H1 (cell line): Measurements from ENCODE around the gene SLC31A2. TPM values are rescaled to one million over a fixed set of nuclear protein-coding genes. Genes with fewer than 3 reads are reported as not detected.

Experiments used
- CTCF ChIA-PET: fragments of 300-600 bp; sonication (Branson Sonifier 250); formaldehyde crosslinking; loops from one replicate; lab custom pipeline; 2021; ENCODE audit not compliant: partially characterized antibody; lab: Charles Lee
- POLR2A ChIA-PET: fragments of 300-600 bp; sonication (Branson Sonifier 250); formaldehyde crosslinking; loops from one replicate; lab custom pipeline; 2021; ENCODE audit warnings: inconsistent platforms; ENCODE audit not compliant: partially characterized antibody; lab: Charles Lee
- DNase-seq, 2 experiments: peaks; one replicate each; pipeline versions ENCODE4 v3.0.0 to v3.0.0-alpha.2; 2010 to 2022; ENCODE audit warnings: low spot score in 2 of 2, low read depth in 1 of 2, mixed read lengths in 1 of 2
- FAIRE-seq: peaks from 2 replicates; lab custom pipeline; 2011; peaks lifted over from hg19 to GRCh38; lab: Jason Lieb, UNC
- H2AFZ ChIP-seq: 2 replicates; pipeline ENCODE4 v1.8.1; 2012; ENCODE audit warnings: low read length, inconsistent platforms
- H2AK5ac ChIP-seq: 2 replicates; pipeline ENCODE4 v1.6.1; 2013; ENCODE audit warnings: low read depth, low read length
- H2BK120ac ChIP-seq: replicated peaks from 2 replicates; pipeline ENCODE3; 2013; ENCODE audit warnings: low read depth, low read length, inconsistent platforms
- H2BK12ac ChIP-seq: 2 replicates; pipeline ENCODE4 v1.6.1; 2013; ENCODE audit warnings: low read depth, low read length
- H2BK15ac ChIP-seq: 2 replicates; pipeline ENCODE4 v1.6.1; 2013; ENCODE audit warnings: low read length
- H2BK20ac ChIP-seq: 2 replicates; pipeline ENCODE4 v1.6.1; 2013; ENCODE audit warnings: low read length
- H2BK5ac ChIP-seq: 2 replicates; pipeline ENCODE4 v1.6.1; 2013; ENCODE audit warnings: low read depth, low read length
- H3K14ac ChIP-seq: 2 replicates; pipeline ENCODE4 v1.6.1; 2013; ENCODE audit warnings: inconsistent platforms; ENCODE audit not compliant: insufficient read length
- H3K18ac ChIP-seq: 2 replicates; pipeline ENCODE4 v1.6.1; 2013; ENCODE audit warnings: low read length; ENCODE audit errors: extremely low read depth
- H3K23ac ChIP-seq: 2 replicates; pipeline ENCODE4 v1.6.1; 2013; ENCODE audit warnings: inconsistent platforms; ENCODE audit not compliant: insufficient read length
- H3K23me2 ChIP-seq: 2 replicates; pipeline ENCODE4 v1.6.1; 2013; ENCODE audit warnings: low read depth, low read length
- H3K27ac ChIP-seq: 2 replicates; pipeline ENCODE4 v1.6.1; 2011; ENCODE audit warnings: low read depth, low read length, inconsistent platforms
- H3K27me3 ChIP-seq, 4 experiments: replicated peaks in 1 of 4; 1 replicate in 1 of 4; 2 replicates in 3 of 4; pipeline versions ENCODE4 v1.6.1 to v1.8.1; 2011 to 2013; ENCODE audit warnings: low read length in 3 of 4, mild to moderate bottlenecking in 3 of 4, inconsistent platforms in 2 of 4, mixed read lengths in 2 of 4, moderate library complexity in 1 of 4; ENCODE audit not compliant: control insufficient read depth in 3 of 4, insufficient read depth in 3 of 4; ENCODE audit errors: extremely low read depth in 1 of 4
- H3K36me3 ChIP-seq, 4 experiments: 2 replicates each; pipeline versions ENCODE4 v1.6.1 to v1.8.1; 2011 to 2013; ENCODE audit warnings: mild to moderate bottlenecking in 4 of 4, low read length in 3 of 4, moderate library complexity in 2 of 4, control low read depth in 1 of 4, inconsistent platforms in 1 of 4; ENCODE audit not compliant: insufficient read depth in 4 of 4, control insufficient read depth in 2 of 4
- H3K4ac ChIP-seq: replicated peaks from 2 replicates; pipeline ENCODE3; 2013; ENCODE audit warnings: low read length, low read depth, mixed read lengths, inconsistent platforms; ENCODE audit not compliant: insufficient read length
- H3K4me1 ChIP-seq, 4 experiments: replicated peaks in 1 of 4; 1 replicate in 1 of 4; 2 replicates in 3 of 4; pipeline versions ENCODE4 v1.6.1 to v1.8.1; 2011 to 2013; ENCODE audit warnings: low read length in 3 of 4, inconsistent platforms in 2 of 4, mixed read lengths in 1 of 4; ENCODE audit not compliant: insufficient read depth in 4 of 4, control insufficient read depth in 3 of 4
- H3K4me2 ChIP-seq, 2 experiments: 2 replicates each; pipeline versions ENCODE4 v1.6.1 to v1.8.1; 2011 to 2013; ENCODE audit warnings: low read depth in 2 of 2, low read length in 2 of 2, control low read depth in 1 of 2, inconsistent platforms in 1 of 2, mild to moderate bottlenecking in 1 of 2; ENCODE audit not compliant: insufficient read depth in 1 of 2
- H3K4me3 ChIP-seq, 4 experiments: fragments of 200-600, 300-600 bp in 1 of 4; sonication (generic), shearing (Covaris generic), sonication (Bioruptor Twin) in 1 of 4; 2 replicates each; pipeline versions ENCODE4 v1.5.1 to v1.8.1; 2011 to 2016; ENCODE audit warnings: low read length in 4 of 4, low read depth in 3 of 4, control low read depth in 2 of 4, inconsistent platforms in 2 of 4, mild to moderate bottlenecking in 2 of 4, mixed read lengths in 1 of 4, moderate library complexity in 1 of 4; ENCODE audit not compliant: insufficient read depth in 2 of 4; ENCODE audit errors: extremely low read depth in 1 of 4
- H3K56ac ChIP-seq: replicated peaks from 2 replicates; pipeline ENCODE3; 2013; ENCODE audit warnings: low read depth, mild to moderate bottlenecking, mixed read lengths, low read length, inconsistent platforms; ENCODE audit not compliant: insufficient read length
- H3K79me1 ChIP-seq: 2 replicates; pipeline ENCODE4 v1.6.1; 2013; ENCODE audit warnings: low read depth, low read length, control low read depth
- H3K79me2 ChIP-seq, 2 experiments: 2 replicates each; pipeline versions ENCODE4 v1.6.1 to v1.8.1; 2012 to 2013; ENCODE audit warnings: low read length in 2 of 2, mild to moderate bottlenecking in 2 of 2, inconsistent platforms in 1 of 2; ENCODE audit not compliant: insufficient read depth in 2 of 2, control insufficient read depth in 1 of 2
- H3K9ac ChIP-seq, 4 experiments: replicated peaks in 1 of 4; 1 replicate in 1 of 4; 2 replicates in 3 of 4; pipeline versions ENCODE4 v1.6.1 to v1.8.1; 2011 to 2013; ENCODE audit warnings: low read depth in 3 of 4, low read length in 3 of 4, control low read depth in 2 of 4, mild to moderate bottlenecking in 2 of 4, moderate library complexity in 2 of 4, inconsistent platforms in 1 of 4; ENCODE audit errors: extremely low read depth in 1 of 4
- H3K9me3 ChIP-seq, 2 experiments: 2 replicates each; pipeline versions ENCODE4 v1.6.1 to v1.8.1; 2012 to 2013; ENCODE audit warnings: mild to moderate bottlenecking in 2 of 2, moderate library complexity in 2 of 2, control low read depth in 1 of 2, inconsistent platforms in 1 of 2, low read depth in 1 of 2, low read length in 1 of 2, mixed read lengths in 1 of 2; ENCODE audit not compliant: insufficient read depth in 2 of 2
- H4K20me1 ChIP-seq, 2 experiments: replicated peaks in 1 of 2; 2 replicates each; pipeline versions ENCODE3 to v1.8.1; 2011 to 2013; ENCODE audit warnings: inconsistent platforms in 2 of 2, low read length in 2 of 2, mild to moderate bottlenecking in 1 of 2; ENCODE audit not compliant: insufficient read depth in 2 of 2, control insufficient read depth in 1 of 2
- H4K5ac ChIP-seq: 2 replicates; pipeline ENCODE4 v1.6.1; 2013; ENCODE audit warnings: low read length, low read depth, mixed read lengths, inconsistent platforms; ENCODE audit not compliant: insufficient read length
- H4K8ac ChIP-seq: 2 replicates; pipeline ENCODE4 v1.8.0; 2013; ENCODE audit warnings: mild to moderate bottlenecking, moderate library complexity, low read length, inconsistent platforms; ENCODE audit not compliant: insufficient read depth; ENCODE audit errors: extremely low read depth
- H4K91ac ChIP-seq: replicated peaks from 2 replicates; pipeline ENCODE3; 2013; ENCODE audit warnings: low read length, mixed read lengths, inconsistent platforms; ENCODE audit not compliant: insufficient read length
- ASH2L ChIP-seq: fragments of 200-600, 300-600 bp; sonication (generic); IDR thresholded peaks from one replicate; pipeline ENCODE4 v1.7.1; 2017; ENCODE audit warnings: low read length
- ATF3 ChIP-seq: IDR thresholded peaks from 2 replicates; pipeline ENCODE4 v1.6.1; 2011; ENCODE audit warnings: low read depth, mild to moderate bottlenecking, low read length; ENCODE audit not compliant: insufficient read depth
- KDM4A ChIP-seq: IDR thresholded peaks from one replicate; pipeline ENCODE4 v1.7.1; 2012; ENCODE audit warnings: low read depth, mild to moderate bottlenecking, moderate library complexity, low read length, inconsistent platforms; ENCODE audit not compliant: severe bottlenecking
- RBBP5 ChIP-seq: IDR thresholded peaks from 2 replicates; pipeline ENCODE4 v1.7.1; 2012; ENCODE audit warnings: low read depth, mild to moderate bottlenecking, inconsistent platforms, low read length, moderate library complexity, borderline replicate concordance
- SAP30 ChIP-seq: fragments of 300-600 bp; sonication (generic); IDR thresholded peaks from 2 replicates; pipeline ENCODE4 v1.7.1; 2012; ENCODE audit warnings: low read length, moderate library complexity, mild to moderate bottlenecking, inconsistent platforms; ENCODE audit not compliant: insufficient read depth, insufficient replicate concordance
- TAF1 ChIP-seq: IDR thresholded peaks from 2 replicates; pipeline ENCODE4 v1.6.1; 2011; ENCODE audit warnings: mild to moderate bottlenecking, low read depth, low read length
- TEAD4 ChIP-seq: IDR thresholded peaks from 2 replicates; pipeline ENCODE4 v1.6.1; 2012; ENCODE audit warnings: low read depth, low read length, inconsistent platforms, mixed read lengths
- WGBS, 2 experiments: shearing (Covaris generic) in 1 of 2; methylation state at CpG; one replicate each; pipeline versions ENCODE4 v1.1.6 to v1.1.7; 2013 to 2015; ENCODE audit warnings: low lambda C conversion rate in 2 of 2, mixed read lengths in 2 of 2, inconsistent platforms in 1 of 2, low coverage in 1 of 2, missing lambda C conversion rate in 1 of 2; ENCODE audit not compliant: insufficient replicate concordance in 2 of 2, insufficient coverage in 1 of 2, insufficient read length in 1 of 2; ENCODE audit errors: extremely low coverage in 1 of 2, missing lambda C conversion rate in 1 of 2; 5-methylcytosine and 5-hydroxymethylcytosine counted together
- long read RNA-seq, 2 experiments: library from RNA in 1 of 2; library from capped mRNA in 1 of 2; stranded (forward); transcript quantifications; one replicate each; pipeline ENCODE4 v2.0.0, GENCODE V29; 2021; ENCODE audit warnings: inconsistent platforms in 1 of 2
- polyA minus RNA-seq, 3 experiments: library from RNA; depleted of rRNA, polyadenylated mRNA; stranded (reverse); fragments of >200 nt; gene quantifications; 1 replicate in 2 of 3; 2 replicates in 1 of 3; pipeline ENCODE4 v1.2.3, GENCODE V29; 2011
- polyA plus RNA-seq, 7 experiments: library from polyadenylated mRNA; depleted of rRNA in 3 of 7; stranded (reverse) in 5 of 7; unstranded in 2 of 7; fragments of >200 nt in 5 of 7; fragments of 200-250 nt in 2 of 7; gene quantifications; 1 replicate in 5 of 7; 2 replicates in 1 of 7; 4 replicates in 1 of 7; pipeline versions ENCODE4 v1.2.1 to v1.2.3, GENCODE V29; 2011 to 2013; ENCODE audit warnings: missing spikeins in 2 of 7, mixed read lengths in 2 of 7
- total RNA-seq: library from RNA; stranded (reverse); fragmentation: NEBNext Ultra II Directional; extraction: Animal tissue kit (Norgen Biotek cat#: 25700); gene quantifications from 2 replicates; pipeline ENCODE4 v1.2.1, GENCODE V29; 2021

The SLC31A2 gene
- total RNA-seq (1.5 and 2.0 TPM in 2 replicates), polyA plus RNA-seq (2011; rRNA removed) (2.3 and 2.9 TPM in 2 replicates), polyA minus RNA-seq (2011; rRNA and poly(A)+ RNA removed) (3.2 and 3.9 TPM in 2 replicates)
- polyA plus RNA-seq (2011; cell fraction: cytosol; rRNA removed), result 1.7 TPM
- polyA plus RNA-seq (2011; cell fraction: nucleus; rRNA removed), result 1.3 TPM
- polyA plus RNA-seq (2012, experiment 1 of 2), result 0.76 to 1.3 TPM (median 1.1 TPM) in 4 replicates
- 1.3 TPM for polyA plus RNA-seq (2012, experiment 2 of 2)
- 1.6 TPM for polyA plus RNA-seq (2013, experiment 1 of 2)
- polyA plus RNA-seq (2013, experiment 2 of 2), result 2.1 TPM
- polyA minus RNA-seq (2011; cell fraction: cytosol; rRNA and poly(A)+ RNA removed), result 1.0 TPM
- polyA minus RNA-seq (2011; cell fraction: nucleus; rRNA and poly(A)+ RNA removed), result 1.7 TPM
- long read RNA-seq, experiment 1, partial matches to known transcripts, result 1 of 2 reads
- long read RNA-seq, experiment 1, other reads (novel, unspliced or antisense), result 0 of 2 reads
- long read RNA-seq, experiment 2, partial matches to known transcripts, result 1 of 4 reads
- long read RNA-seq, experiment 2, other reads (novel, unspliced or antisense), result 0 of 4 reads

GRCh38 chr9:113150670-113151611 lies at the start of gene SLC31A2:
Gene SLC31A2, plus strand, starts transcription at chr9:113151007. Its CDS starts 68 bp downstream, at chr9:113151075.
- Histone ChIP-seq H4K20me1 (no peaks in the 10 kb centered on the region), H3K56ac (peak within 1 kb of the TSS; percentile 8)
- WGBS, 2 experiments, result 5% methylated on average over 45 of the region's 87 CpGs; no CpG with 5 or more reads in 1 of the 2 experiments
- TF ChIP-seq KDM4A, result peak; percentile 76
- no peak for TF ChIP-seq TEAD4
- TF ChIP-seq TAF1, result peak; percentile 72
- no peak for TF ChIP-seq RBBP5
- TF ChIP-seq ATF3, result peak; percentile 82
- TF ChIP-seq SAP30, result peak; percentile 79
- peak; percentile 85 for TF ChIP-seq ASH2L

More at GRCh38 chr9:113150670-113151611, at the start of gene SLC31A2:
- no peaks in the 10 kb centered on the region for H3K79me1 ChIP-seq
- H3K27me3 ChIP-seq, result peaks cover 0 to 10% (median 7%) of the 10 kb centered on the region in 4 experiments; a peak in 5 of 7 replicates
- H3K14ac ChIP-seq, result no peak within 1 kb of the TSS
- no peak within 1 kb of the TSS for H3K27ac ChIP-seq
- no peak within 1 kb of the TSS for H3K4ac ChIP-seq
- ChIA-PET CTCF (interaction anchor here (0.7 to 4.7 kb wide), 8 partner anchors 8 to 230 kb away, joined by 3 to 17 read pairs (median 4); partner anchors contain the start of genes FKBP15 and SLC31A1), POLR2A (interaction anchor here (1.0 to 2.1 kb wide), 5 partner anchors 9 to 217 kb away, joined by 3 to 8 read pairs (median 4); no protein-coding TSS in a partner anchor)
- no peak within 1 kb of the TSS for H2BK5ac ChIP-seq
- H3K36me3 ChIP-seq, result no peaks in the 10 kb centered on the region
- H3K23me2 ChIP-seq, result peaks cover 5% of the 10 kb centered on the region
- peak within 1 kb of the TSS; percentile 43; the same call in 1 of the 2 replicates for H2AFZ ChIP-seq
- DNase-seq (peak; percentile 51 to 91), FAIRE-seq (no peak)
- peak within 1 kb of the TSS; percentile 66 to 82 (median 72) for H3K4me3 ChIP-seq
- no peak within 1 kb of the TSS for H2BK120ac ChIP-seq
- no peak within 1 kb of the TSS for H2BK20ac ChIP-seq
- H2AK5ac ChIP-seq, result no peak within 1 kb of the TSS
- H3K79me2 ChIP-seq, result no peaks in the 10 kb centered on the region
- no peak within 1 kb of the TSS for H3K18ac ChIP-seq
- H3K9ac ChIP-seq, result no peak within 1 kb of the TSS
- no peak within 1 kb of the TSS for H4K91ac ChIP-seq
- H3K4me1 ChIP-seq, result no peaks in the 10 kb centered on the region; a peak in 1 of 7 replicates
- no peak within 1 kb of the TSS for H2BK12ac ChIP-seq
- H2BK15ac ChIP-seq, result no peak within 1 kb of the TSS
- H3K23ac ChIP-seq, result no peak within 1 kb of the TSS
- peak within 1 kb of the TSS; percentile 22 to 72 for H3K4me2 ChIP-seq
- peak within 1 kb of the TSS; percentile 46 for H4K8ac ChIP-seq
- no peak within 1 kb of the TSS for H4K5ac ChIP-seq
- no peaks in the 10 kb centered on the region for H3K9me3 ChIP-seq
